SK-N-MC (cell line): Measurements from ENCODE around the gene C11orf98.
A peak's percentile ranks its signal among the peaks of the same experiment; 100 is the strongest.

ENCODE experiments used
- DNase-seq: peaks from one replicate; pipeline ENCODE4 v3.0.0-alpha.2; 2011; ENCODE audit warnings: low read depth, low spot score
- H3K27ac ChIP-seq: fragments of 200-600 bp; sonication (generic); 2 replicates; pipeline ENCODE4 v1.5.1; 2016; ENCODE audit warnings: mixed run types
- H3K36me3 ChIP-seq: fragments of 200-600 bp; sonication (generic); 2 replicates; pipeline ENCODE4 v1.6.1; 2017; ENCODE audit warnings: antibody characterized with exemption, low read length, mixed read lengths; ENCODE audit not compliant: insufficient read depth
- H3K4me3 ChIP-seq: fragments of 200-600 bp; sonication (generic); 2 replicates; pipeline ENCODE4 v1.5.1; 2016
- H3K9ac ChIP-seq: fragments of 200-600 bp; sonication (generic); 2 replicates; pipeline ENCODE4 v1.8.0; 2017; ENCODE audit warnings: mixed run types, mixed read lengths; ENCODE audit not compliant: insufficient read length
- H3K9me3 ChIP-seq: fragments of 200-600 bp; sonication (generic); 2 replicates; pipeline ENCODE4 v1.6.1; 2017; ENCODE audit warnings: low read depth, mild to moderate bottlenecking, antibody characterized with exemption, low read length, moderate library complexity, mixed read lengths
- EZH2 ChIP-seq: fragments of 200-600 bp; sonication (generic); IDR thresholded peaks from one replicate; pipeline ENCODE4 v1.6.1; 2017; ENCODE audit warnings: antibody characterized with exemption
- FOXP2 ChIP-seq: optimal IDR thresholded peaks from 2 replicates; pipeline ENCODE3; 2011; ENCODE audit warnings: mild to moderate bottlenecking, moderate library complexity; ENCODE audit not compliant: insufficient read depth; ENCODE audit errors: extremely low read length, control extremely low read depth
- POLR2AphosphoS5 ChIP-seq: IDR thresholded peaks from 2 replicates; pipeline ENCODE4 v1.6.1; 2012; ENCODE audit warnings: mild to moderate bottlenecking, low read depth, low read length, borderline replicate concordance

Gene C11orf98

DNA sequence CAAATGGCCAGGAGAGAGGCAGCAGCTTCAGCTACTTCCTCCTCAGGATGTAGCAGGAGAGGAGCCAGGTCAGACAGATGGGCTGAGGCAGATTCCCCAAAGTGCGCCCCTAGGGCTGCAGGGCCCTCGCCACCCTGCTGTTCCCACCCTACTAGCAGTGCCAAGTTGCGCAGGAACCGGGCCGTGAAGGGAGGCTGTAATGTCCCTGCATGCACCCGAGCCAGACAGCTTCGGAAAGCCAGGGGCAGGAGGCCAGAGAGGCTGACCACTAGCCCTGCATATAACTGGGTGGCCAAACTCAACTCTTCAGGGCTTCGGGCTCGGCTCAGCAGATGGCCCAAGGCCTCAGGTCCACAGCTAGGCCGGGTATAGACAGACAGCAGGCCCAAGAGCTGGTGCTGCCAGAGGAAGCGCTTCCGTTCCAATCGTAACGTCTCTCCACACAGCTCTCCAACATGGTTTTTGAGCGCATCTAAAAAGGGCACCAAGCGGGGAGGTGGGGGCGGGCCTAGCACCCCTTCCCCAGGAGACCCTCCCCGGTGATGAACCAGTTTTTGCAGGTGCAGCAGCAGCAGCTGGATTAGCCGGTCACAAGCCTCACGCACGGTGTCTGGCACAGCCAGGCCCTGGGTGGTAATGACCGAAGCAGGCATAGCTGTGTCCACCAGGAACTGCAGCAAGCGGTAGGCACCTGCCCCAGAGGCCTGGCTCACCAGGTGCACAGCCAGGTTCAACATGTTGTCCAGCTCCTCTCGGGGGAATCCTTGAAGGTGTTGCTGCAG lies 16.6 kb downstream of the C11orf98 start:
- TF ChIP-seq FOXP2 (no peak), POLR2AphosphoS5 (no peak; the same call in 1 of the 2 replicates), EZH2 (no peak)
- Histone ChIP-seq H3K9ac (no peak overlapping the region), H3K27ac (no peak overlapping the region), H3K4me3 (no peak overlapping the region), H3K36me3 (peaks cover 25% of the 10 kb centered on the region; the same call in 1 of the 2 replicates), H3K9me3 (no peaks in the 10 kb centered on the region)
- DNase-seq = no peak

DNA sequence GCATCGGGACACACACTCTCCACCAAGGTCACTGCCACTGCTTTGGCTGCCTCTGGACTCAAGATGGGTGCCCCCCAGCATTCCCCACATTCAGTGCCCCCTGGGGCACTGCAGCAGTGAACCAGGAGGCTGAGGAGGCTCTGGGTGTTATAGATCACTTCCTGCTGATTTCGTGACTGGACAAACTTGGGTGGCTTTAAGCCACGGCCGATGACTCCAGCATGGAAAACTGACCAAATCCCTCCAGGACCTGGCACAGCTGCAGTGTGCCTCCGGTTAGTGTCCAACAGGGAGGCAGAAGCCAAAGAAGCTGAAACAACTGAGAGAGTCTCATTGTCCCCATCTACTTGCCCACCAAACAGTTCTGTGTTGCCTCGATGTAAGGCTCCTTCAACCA lies 17.4 kb downstream of the C11orf98 start:
- no peak for DNase-seq
- Histone ChIP-seq H3K4me3 (no peak overlapping the region), H3K27ac (no peak overlapping the region), H3K9ac (no peak overlapping the region), H3K36me3 (peaks cover 32% of the 10 kb centered on the region), H3K9me3 (no peaks in the 10 kb centered on the region)
- no peak for TF ChIP-seq EZH2
- TF ChIP-seq FOXP2 = no peak
- TF ChIP-seq POLR2AphosphoS5 = no peak

- H3K36me3 ChIP-seq = peaks cover 34% of the 10 kb centered on the region
- TF ChIP-seq POLR2AphosphoS5 (no peak), EZH2 (no peak), FOXP2 (no peak)
- H3K9me3 ChIP-seq = no peaks in the 10 kb centered on the region
- no peak for DNase-seq
- no peak overlapping the region for H3K27ac ChIP-seq
- peak overlapping the region; percentile 41 for H3K4me3 ChIP-seq
- H3K9ac ChIP-seq = no peak overlapping the region
These were observed 18.0 kb downstream of the C11orf98 start for GRCh38 chr11:62646825-62647608.

DNA sequence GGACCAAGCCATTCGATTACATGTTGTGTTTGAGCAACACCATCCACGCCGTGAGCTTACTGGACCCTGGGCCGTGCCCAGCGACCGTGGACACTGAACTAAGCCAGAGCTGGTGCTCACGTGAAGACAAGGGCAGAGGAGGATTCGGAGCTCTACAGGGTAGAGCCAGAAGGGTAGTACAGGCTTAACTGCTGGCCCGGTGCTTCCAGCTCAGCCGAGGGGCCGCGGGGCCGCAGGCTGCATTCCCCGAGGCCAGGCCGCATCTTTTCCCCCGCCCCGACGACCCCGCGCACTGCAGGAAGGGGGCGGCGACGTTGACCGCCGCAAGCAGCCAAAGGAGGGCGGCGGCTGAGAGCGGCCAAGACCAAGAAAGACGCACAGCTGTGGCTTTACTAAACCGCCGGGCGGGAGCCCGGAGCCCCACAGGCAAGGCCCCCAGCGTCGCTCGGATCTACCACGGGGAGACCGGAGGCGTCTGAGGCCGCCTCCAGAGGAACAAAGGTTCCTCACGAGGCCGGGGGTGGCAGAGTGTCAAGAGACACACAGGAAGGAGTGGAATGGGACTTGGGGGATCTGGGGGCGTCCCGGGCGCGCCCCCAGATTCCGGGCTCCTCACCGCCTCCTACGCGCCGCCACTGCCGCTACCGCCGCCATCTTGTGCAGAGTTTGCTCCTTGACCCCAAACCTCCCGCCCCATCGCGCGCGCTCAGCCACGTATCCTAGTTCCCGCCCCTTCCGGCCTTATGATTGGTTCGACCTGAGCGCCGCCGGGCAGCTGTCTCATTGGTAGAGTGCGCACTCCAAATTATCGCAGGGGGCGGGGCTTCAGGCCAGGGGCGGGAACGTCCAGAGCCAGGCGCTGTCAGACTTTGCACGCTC lies 18.8 kb downstream of the C11orf98 start, which contains the start of gene GANAB:
GANAB (minus strand) TSS at position 668 of the 879 bp plus-strand sequence; CDS start at position 654, 14 bp downstream.
- Histone ChIP-seq H3K36me3 (peaks cover 34% of the 10 kb centered on the region), H3K9ac (peak within 1 kb of the TSS; percentile 96), H3K9me3 (no peaks in the 10 kb centered on the region), H3K27ac (peak within 1 kb of the TSS; percentile 80), H3K4me3 (peak within 1 kb of the TSS; percentile 98)
- no peak for TF ChIP-seq FOXP2
- peak; percentile 95 for TF ChIP-seq POLR2AphosphoS5
- peak; percentile 78 for DNase-seq

DNA sequence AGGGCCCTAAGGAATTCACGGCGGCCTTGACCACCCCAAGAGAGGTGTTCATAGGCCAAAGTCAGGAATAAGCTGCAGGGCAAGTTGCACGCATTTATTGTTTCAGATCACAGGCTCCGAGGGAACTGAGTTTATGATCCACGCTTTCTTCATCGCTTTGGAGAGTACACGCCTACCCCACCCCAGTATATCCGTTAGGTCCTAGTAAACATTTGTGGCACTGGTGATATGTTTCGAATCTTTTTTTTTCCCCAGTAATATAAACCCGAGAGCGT lies 19.4 kb downstream of the C11orf98 start:
- peak overlapping the region; percentile 80 for H3K27ac ChIP-seq
- peak overlapping the region; percentile 96 for H3K9ac ChIP-seq
- TF ChIP-seq FOXP2 (no peak), POLR2AphosphoS5 (no peak), EZH2 (no peak)
- peak overlapping the region; percentile 98 for H3K4me3 ChIP-seq
- DNase-seq = no peak
- no peaks in the 10 kb centered on the region for H3K9me3 ChIP-seq
- H3K36me3 ChIP-seq = peaks cover 34% of the 10 kb centered on the region

DNA sequence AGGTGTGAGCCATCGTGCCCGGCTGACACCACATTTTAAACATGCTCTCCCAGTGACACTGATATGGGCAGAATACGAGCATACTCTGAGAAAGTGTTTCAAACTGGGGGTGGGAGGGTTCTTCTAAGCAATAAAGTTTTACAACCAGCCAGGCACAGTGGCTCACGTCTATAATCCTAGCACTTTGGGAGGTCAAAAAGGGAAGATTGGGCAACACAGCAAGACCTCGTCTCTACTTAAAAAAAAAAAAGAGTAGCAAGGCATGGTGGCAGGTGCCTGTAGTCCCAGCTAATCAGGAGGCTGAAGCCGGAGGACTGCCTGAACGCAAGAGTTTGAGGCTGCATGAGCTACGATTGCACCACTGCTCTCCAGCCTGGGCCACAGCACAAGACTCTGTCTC lies 20.8 kb downstream of the C11orf98 start:
- no peak overlapping the region for H3K9ac ChIP-seq
- H3K27ac ChIP-seq = no peak overlapping the region
- H3K9me3 ChIP-seq = no peaks in the 10 kb centered on the region
- peaks cover 34% of the 10 kb centered on the region for H3K36me3 ChIP-seq
- H3K4me3 ChIP-seq = no peak overlapping the region
- no peak for DNase-seq
- TF ChIP-seq EZH2 (no peak), POLR2AphosphoS5 (no peak), FOXP2 (no peak)

- H3K27ac ChIP-seq = no peak overlapping the region
- H3K4me3 ChIP-seq = no peak overlapping the region
- H3K9me3 ChIP-seq = no peaks in the 10 kb centered on the region
- TF ChIP-seq POLR2AphosphoS5 = no peak
- TF ChIP-seq FOXP2 = no peak
- no peak for TF ChIP-seq EZH2
- DNase-seq = no peak
- H3K9ac ChIP-seq = no peak overlapping the region
- H3K36me3 ChIP-seq = peaks cover 89% of the 10 kb centered on the region
These were observed 32.5 kb downstream of the C11orf98 start for GRCh38 chr11:62632492-62632891.

DNA sequence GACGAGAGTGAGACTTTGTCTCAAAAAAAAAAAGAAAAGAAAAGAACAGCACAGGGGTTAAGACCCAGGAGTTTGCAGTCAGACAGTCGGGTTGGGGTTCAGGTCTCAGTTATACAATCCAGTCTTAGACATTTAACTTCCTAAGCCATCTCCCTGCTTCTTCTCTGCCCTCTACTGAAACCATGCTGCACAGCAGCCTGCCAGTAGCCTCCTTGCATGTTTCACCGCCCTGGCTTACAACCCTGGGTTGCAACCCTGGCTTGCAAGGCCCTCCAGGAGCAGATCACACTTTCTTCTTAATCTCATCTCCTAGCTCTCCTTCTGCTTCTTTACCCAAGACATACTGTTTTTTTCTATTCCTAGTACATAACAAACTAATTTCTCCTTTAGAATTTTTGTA lies 37.3 kb downstream of the C11orf98 start:
- no peak overlapping the region for H3K4me3 ChIP-seq
- H3K9me3 ChIP-seq = no peaks in the 10 kb centered on the region
- H3K27ac ChIP-seq = no peak overlapping the region
- no peak for DNase-seq
- peaks cover 70% of the 10 kb centered on the region for H3K36me3 ChIP-seq
- TF ChIP-seq EZH2 = no peak
- no peak for TF ChIP-seq POLR2AphosphoS5
- TF ChIP-seq FOXP2 = no peak
- no peak overlapping the region for H3K9ac ChIP-seq
